HG02759 (cell line): ENCODE measurements around the gene FAM9A.
"Not testable (repeated sequence)": the region's sequence is repeated elsewhere in the genome, so short reads cannot be mapped to it uniquely, and the experiment has no call there.

ENCODE experiments used
- ATAC-seq: cut with Tn5 transposase; IDR thresholded peaks from one replicate; pipeline ENCODE4 v1.9.1; 2021; ENCODE audit warnings: mild to moderate bottlenecking, moderate library complexity; ENCODE audit not compliant: unreplicated experiment

The FAM9A gene

GRCh38 chrX:8805046-8805445 lies 3.9 kb upstream of the FAM9A start:
- ATAC-seq = no peak

- no peak for ATAC-seq
Observed at GRCh38 chrX:8803326-8803725, 2.1 kb upstream of the FAM9A start.

- ATAC-seq = not testable (repeated sequence)
Observed at GRCh38 chrX:8800351-8800750, 832 bp downstream of the FAM9A start.

- not testable (repeated sequence) for ATAC-seq
Observed at GRCh38 chrX:8799281-8799680, 1.9 kb downstream of the FAM9A start.

GRCh38 chrX:8798702-8799101 lies 2.5 kb downstream of the FAM9A start:
- not testable (repeated sequence) for ATAC-seq

- not testable (repeated sequence) for ATAC-seq
Observed at GRCh38 chrX:8787119-8787518, 14.1 kb downstream of the FAM9A start.

- ATAC-seq = no peak
Observed at GRCh38 chrX:8784162-8784561, 17.0 kb downstream of the FAM9A start.

- no peak for ATAC-seq
Observed at GRCh38 chrX:8783714-8784098, 17.5 kb downstream of the FAM9A start.

GRCh38 chrX:8783097-8783713 lies 18.0 kb downstream of the FAM9A start:
- ATAC-seq = no peak

- no peak for ATAC-seq
Observed at GRCh38 chrX:8782595-8782994, 18.6 kb downstream of the FAM9A start.

- ATAC-seq = not testable (repeated sequence)
Observed at GRCh38 chrX:8781921-8782320, 19.3 kb downstream of the FAM9A start.

GRCh38 chrX:8773117-8773516 lies 28.1 kb downstream of the FAM9A start:
- no peak for ATAC-seq

GRCh38 chrX:8760021-8760420 lies 41.2 kb downstream of the FAM9A start:
- ATAC-seq = no peak

- not testable (repeated sequence) for ATAC-seq
Observed at GRCh38 chrX:8758706-8759105, 42.5 kb downstream of the FAM9A start.

GRCh38 chrX:8757609-8758389 lies 43.4 kb downstream of the FAM9A start:
- not testable (repeated sequence) for ATAC-seq

GRCh38 chrX:8755813-8756212 lies 45.4 kb downstream of the FAM9A start:
- ATAC-seq = no peak

GRCh38 chrX:8755116-8755515 lies 46.1 kb downstream of the FAM9A start:
- no peak for ATAC-seq

GRCh38 chrX:8749697-8750096 lies 51.5 kb downstream of the FAM9A start:
- no peak for ATAC-seq

- no peak for ATAC-seq
Observed at GRCh38 chrX:8748855-8749254, 52.3 kb downstream of the FAM9A start.

GRCh38 chrX:8743126-8743732 lies 58.0 kb downstream of the FAM9A start:
- ATAC-seq = no peak

GRCh38 chrX:8741981-8742380 lies 59.2 kb downstream of the FAM9A start:
- ATAC-seq = no peak
